Osteoblast (primary cell): Measurements from ENCODE around the gene GRIK4. TPM values are rescaled to one million over a fixed set of nuclear protein-coding genes. Genes with fewer than 3 reads are reported as not detected.

Source experiments
- DNase-seq: peaks from one replicate; pipeline ENCODE4 v3.0.0; 2011; ENCODE audit warnings: low spot score, mixed read lengths; ENCODE audit not compliant: insufficient read length; ENCODE audit errors: missing footprints
- H2AFZ ChIP-seq: 2 replicates; pipeline ENCODE4 v1.6.0; 2011; ENCODE audit warnings: mild to moderate bottlenecking, low read length
- H3K27ac ChIP-seq: 2 replicates; pipeline ENCODE4 v1.5.1; 2011; ENCODE audit warnings: mild to moderate bottlenecking, low read depth, low read length, moderate library complexity
- H3K27me3 ChIP-seq: 2 replicates; pipeline ENCODE4 v1.6.0; 2012; ENCODE audit warnings: mild to moderate bottlenecking, control low read depth, inconsistent platforms, low read length, moderate library complexity; ENCODE audit not compliant: insufficient read depth
- H3K36me3 ChIP-seq: 2 replicates; pipeline ENCODE4 v1.5.1; 2011; ENCODE audit warnings: mild to moderate bottlenecking, low read length, control low read depth, moderate library complexity; ENCODE audit not compliant: insufficient read depth
- H3K4me1 ChIP-seq: 2 replicates; pipeline ENCODE4 v1.5.1; 2011; ENCODE audit warnings: mild to moderate bottlenecking, low read length, control low read depth, moderate library complexity; ENCODE audit not compliant: insufficient read depth
- H3K4me2 ChIP-seq: 2 replicates; pipeline ENCODE4 v1.6.0; 2011; ENCODE audit warnings: mild to moderate bottlenecking, low read length; ENCODE audit not compliant: insufficient read depth
- H3K4me3 ChIP-seq: fragments of 200-600 bp; sonication (generic); 3 replicates; pipeline ENCODE4 v1.5.1; 2012; ENCODE audit warnings: mild to moderate bottlenecking, low read length, inconsistent platforms; ENCODE audit not compliant: insufficient read depth
- H3K79me2 ChIP-seq: 2 replicates; pipeline ENCODE4 v1.6.0; 2012; ENCODE audit warnings: mild to moderate bottlenecking, low read length, control low read depth, inconsistent platforms; ENCODE audit not compliant: insufficient read depth
- H3K9me3 ChIP-seq: 2 replicates; pipeline ENCODE4 v1.5.1; 2011; ENCODE audit warnings: low read depth, low read length, control low read depth
- H4K20me1 ChIP-seq: 2 replicates; pipeline ENCODE4 v1.6.0; 2012; ENCODE audit warnings: mild to moderate bottlenecking, low read length, control low read depth; ENCODE audit not compliant: insufficient read depth
- CTCF ChIP-seq: IDR thresholded peaks from 2 replicates; pipeline ENCODE4 v1.5.1; 2011; ENCODE audit warnings: mild to moderate bottlenecking, low read depth, low read length, moderate library complexity; ENCODE audit errors: extremely low read depth
- total RNA-seq: library from RNA; depleted of rRNA; stranded (reverse); fragments of >200 nt; gene quantifications from 2 replicates; pipeline ENCODE4 v1.2.3, GENCODE V29; 2012

GRIK4 gene
- total RNA-seq, 1 donor: under 0.01 TPM

GRCh38 chr11:120606211-120607010, 94.9 kb downstream of the GRIK4 start:
- no peak overlapping the region for H3K27ac ChIP-seq
- H3K4me1 ChIP-seq: peaks cover 3% of the 10 kb centered on the region

GRCh38 chr11:120608061-120608460, 96.5 kb downstream of the GRIK4 start:
- no peaks in the 10 kb centered on the region for H3K36me3 ChIP-seq
- peaks cover 3% of the 10 kb centered on the region for H3K4me1 ChIP-seq

More at GRCh38 chr11:120606211-120607010, 94.9 kb downstream of the GRIK4 start:
- Histone ChIP-seq H3K9me3 (no peaks in the 10 kb centered on the region), H3K4me3 (no peak overlapping the region), H3K36me3 (no peaks in the 10 kb centered on the region), H2AFZ (no peak overlapping the region), H3K4me2 (no peak overlapping the region), H4K20me1 (no peaks in the 10 kb centered on the region), H3K27me3 (no peaks in the 10 kb centered on the region), H3K79me2 (no peaks in the 10 kb centered on the region)
- no peak for DNase-seq
- no peak for TF ChIP-seq CTCF

GRCh38 chr11:120608760-120609211, 97.2 kb downstream of the GRIK4 start:
- no peak for DNase-seq
- no peaks in the 10 kb centered on the region for H3K9me3 ChIP-seq
- no peaks in the 10 kb centered on the region for H4K20me1 ChIP-seq
- no peaks in the 10 kb centered on the region for H3K36me3 ChIP-seq
- no peaks in the 10 kb centered on the region for H3K27me3 ChIP-seq
- peaks cover 3% of the 10 kb centered on the region for H3K4me1 ChIP-seq
- H3K27ac ChIP-seq: no peak overlapping the region
- H3K79me2 ChIP-seq: no peaks in the 10 kb centered on the region
- H2AFZ ChIP-seq: no peak overlapping the region
- no peak for TF ChIP-seq CTCF
- H3K4me3 ChIP-seq: no peak overlapping the region
- no peak overlapping the region for H3K4me2 ChIP-seq

More at GRCh38 chr11:120608061-120608460, 96.5 kb downstream of the GRIK4 start:
- no peak overlapping the region for H3K27ac ChIP-seq
- no peaks in the 10 kb centered on the region for H3K27me3 ChIP-seq
- DNase-seq: no peak
- H3K4me2 ChIP-seq: no peak overlapping the region
- H4K20me1 ChIP-seq: no peaks in the 10 kb centered on the region
- no peaks in the 10 kb centered on the region for H3K79me2 ChIP-seq
- H3K4me3 ChIP-seq: no peak overlapping the region
- no peaks in the 10 kb centered on the region for H3K9me3 ChIP-seq
- H2AFZ ChIP-seq: no peak overlapping the region
- TF ChIP-seq CTCF: no peak

GRCh38 chr11:120610111-120610510, 98.6 kb downstream of the GRIK4 start:
- H3K79me2 ChIP-seq: no peaks in the 10 kb centered on the region
- H3K4me3 ChIP-seq: no peak overlapping the region
- no peaks in the 10 kb centered on the region for H3K27me3 ChIP-seq
- no peaks in the 10 kb centered on the region for H4K20me1 ChIP-seq
- no peaks in the 10 kb centered on the region for H3K9me3 ChIP-seq
- H3K36me3 ChIP-seq: no peaks in the 10 kb centered on the region
- H3K4me2 ChIP-seq: no peak overlapping the region
- H2AFZ ChIP-seq: no peak overlapping the region
- peaks cover 3% of the 10 kb centered on the region for H3K4me1 ChIP-seq
- no peak overlapping the region for H3K27ac ChIP-seq
- no peak for DNase-seq
- no peak for TF ChIP-seq CTCF
